ENCODE data around the gene BRD3OS.

GRCh38 chr9:133986774-133987445, 38.4 kb upstream of the BRD3OS start:
- TF ChIP-seq TCF4 (CRISPR knock-in tag; IDR thresholded peaks at IDR 0.05; ENCODE audit: borderline replicate concordance) = no peak
- no peak for TF ChIP-seq ZFP30 (CRISPR knock-in tag; IDR thresholded peaks at IDR 0.05)
- no peak for TF ChIP-seq ARNTL (CRISPR knock-in tag; IDR thresholded peaks at IDR 0.05; ENCODE audit: borderline replicate concordance, low read depth)

Measured in SK-N-SH treated with all-trans-retinoic acid at 6 μM for 48 hours (cell line).